NCI-H2196 treated with DMSO at 0.1 percent for 48 hours (cell line): ENCODE data around the gene RPUSD4.

Source experiments
- DNase-seq: peaks from one replicate; lab custom pipeline; 2025; ENCODE audit not compliant: unreplicated experiment; lab: John Stamatoyannopoulos, UW

RPUSD4 gene

GRCh38 chr11:126185259-126186024 lies 26.0 kb downstream of the RPUSD4 start:
- DNase-seq, result no peak

GRCh38 chr11:126182787-126183445 lies 28.5 kb downstream of the RPUSD4 start:
- no peak for DNase-seq

- no peak for DNase-seq
Measured at GRCh38 chr11:126181939-126182730, 29.3 kb downstream of the RPUSD4 start.

- no peak for DNase-seq
Measured at GRCh38 chr11:126176853-126177470, 34.5 kb downstream of the RPUSD4 start.

- no peak for DNase-seq
Measured at GRCh38 chr11:126175393-126175792, 36.1 kb downstream of the RPUSD4 start.

DNA sequence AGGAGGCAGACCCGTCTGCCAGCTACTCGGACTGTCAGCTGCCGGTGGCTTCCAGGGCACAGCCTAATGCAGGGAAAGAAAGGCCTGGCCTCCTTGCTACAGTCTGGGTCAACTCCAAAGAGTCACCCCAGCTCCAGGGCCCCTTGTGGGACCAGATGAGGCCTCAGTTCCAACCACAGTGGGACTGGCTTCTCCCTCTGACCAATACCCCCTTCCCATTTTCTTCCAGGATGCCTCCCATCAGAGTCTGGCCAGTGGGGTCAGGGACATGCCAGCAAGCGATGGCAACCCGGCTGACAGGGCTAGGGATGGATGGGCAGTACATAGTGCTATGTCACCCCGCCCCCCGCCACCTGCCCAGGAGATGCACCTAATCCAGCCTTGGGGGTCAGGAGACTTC lies 36.6 kb downstream of the RPUSD4 start:
- no peak for DNase-seq

DNA sequence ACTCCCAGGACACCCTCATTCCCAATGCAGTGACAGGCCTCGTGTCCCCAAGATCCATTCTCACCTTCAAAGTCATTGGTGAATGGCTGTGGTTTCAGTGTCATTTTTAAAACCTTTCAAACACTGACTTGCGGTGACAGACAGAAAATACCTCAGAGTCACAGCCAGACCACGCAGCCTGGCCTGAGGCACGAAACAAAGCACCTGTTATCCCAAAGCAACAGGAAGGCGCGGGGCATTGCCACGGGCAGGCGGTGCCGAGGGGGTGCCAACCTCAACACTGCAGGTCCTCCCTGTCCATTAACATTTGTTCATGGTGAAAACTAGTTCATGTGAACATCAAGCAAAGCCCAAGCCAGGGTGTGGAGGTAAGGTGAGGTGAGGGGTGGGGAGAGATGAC lies 38.2 kb downstream of the RPUSD4 start:
- DNase-seq, result no peak

DNA sequence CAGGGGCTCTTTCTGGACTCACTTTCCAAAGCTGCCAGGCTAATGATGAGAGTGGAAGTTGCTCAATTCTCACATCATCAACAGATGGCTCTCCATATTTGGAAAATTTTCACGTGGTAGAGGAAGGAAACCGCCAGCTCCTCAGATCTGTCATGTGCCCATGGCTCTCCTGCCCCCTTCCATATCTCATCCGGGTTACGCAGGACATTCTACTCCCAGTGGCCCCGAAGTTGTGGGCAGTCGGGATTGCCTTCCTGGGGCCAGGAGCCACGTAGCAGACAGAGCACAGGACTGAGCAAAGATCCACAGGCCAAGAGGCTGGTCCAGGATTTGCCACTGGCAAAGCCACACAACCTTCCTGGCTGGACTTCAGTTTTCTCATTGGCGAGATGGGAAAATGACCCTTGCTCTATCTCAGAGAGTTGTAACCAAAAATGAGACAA lies 38.8 kb downstream of the RPUSD4 start:
- no peak for DNase-seq

DNA sequence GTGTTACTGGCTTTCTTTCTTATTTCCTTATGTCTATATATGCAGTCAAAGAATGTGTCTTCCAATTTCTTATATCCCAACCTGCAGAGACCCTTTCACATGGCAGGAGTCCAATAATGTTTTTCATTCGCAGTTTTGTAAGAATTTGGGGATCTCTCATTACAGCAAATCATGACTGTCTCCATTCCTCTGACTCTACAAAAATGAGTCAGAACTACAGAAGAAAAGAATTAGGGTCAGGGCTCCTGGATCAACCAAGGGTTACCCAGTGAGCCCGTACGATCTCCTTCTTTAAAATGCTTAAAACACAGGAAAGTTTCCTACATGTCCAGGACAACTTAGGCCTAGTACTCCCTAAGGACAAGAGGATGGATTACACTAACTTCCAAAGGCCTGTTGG lies 42.2 kb downstream of the RPUSD4 start:
- no peak for DNase-seq

DNA sequence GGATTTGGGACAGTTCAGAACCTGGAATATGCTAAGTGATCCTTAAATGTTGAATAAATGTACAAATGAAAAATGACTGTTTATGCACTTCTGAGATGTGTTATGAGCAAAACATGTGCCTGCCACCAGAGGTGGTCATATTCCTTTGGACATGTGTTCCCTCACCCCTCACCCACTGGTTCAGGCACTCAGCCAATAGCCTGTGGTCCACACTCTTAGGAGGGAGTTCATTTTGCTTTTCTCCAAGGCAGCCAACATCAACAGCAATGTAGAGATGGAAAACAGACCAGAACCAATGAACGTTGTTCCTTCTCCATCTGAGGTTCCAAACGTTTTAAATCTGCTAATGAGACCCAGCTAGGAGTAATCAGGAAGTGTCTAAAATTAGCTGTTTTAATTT lies 44.0 kb downstream of the RPUSD4 start:
- no peak for DNase-seq

DNA sequence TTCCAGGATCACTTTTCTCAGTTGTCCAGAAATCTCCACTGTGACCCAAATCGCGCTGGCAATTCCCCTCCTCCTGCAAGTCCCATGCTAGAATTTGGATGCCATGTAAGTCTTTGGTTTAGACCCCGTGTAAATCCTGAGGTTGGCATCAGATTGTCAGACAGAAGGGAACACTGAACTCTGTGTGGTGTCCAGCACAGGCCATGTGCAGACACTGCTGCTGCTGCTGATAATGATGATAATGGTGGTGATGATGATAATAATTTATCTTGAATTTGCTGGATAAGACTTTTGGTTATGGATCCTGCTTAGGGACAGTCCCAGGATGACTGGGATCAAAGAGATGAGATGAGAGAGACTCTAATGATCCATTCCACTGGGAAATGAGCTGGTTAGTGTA lies 45.0 kb downstream of the RPUSD4 start:
- DNase-seq, result no peak

GRCh38 chr11:126165757-126166156 lies 45.7 kb downstream of the RPUSD4 start:
- no peak for DNase-seq

DNA sequence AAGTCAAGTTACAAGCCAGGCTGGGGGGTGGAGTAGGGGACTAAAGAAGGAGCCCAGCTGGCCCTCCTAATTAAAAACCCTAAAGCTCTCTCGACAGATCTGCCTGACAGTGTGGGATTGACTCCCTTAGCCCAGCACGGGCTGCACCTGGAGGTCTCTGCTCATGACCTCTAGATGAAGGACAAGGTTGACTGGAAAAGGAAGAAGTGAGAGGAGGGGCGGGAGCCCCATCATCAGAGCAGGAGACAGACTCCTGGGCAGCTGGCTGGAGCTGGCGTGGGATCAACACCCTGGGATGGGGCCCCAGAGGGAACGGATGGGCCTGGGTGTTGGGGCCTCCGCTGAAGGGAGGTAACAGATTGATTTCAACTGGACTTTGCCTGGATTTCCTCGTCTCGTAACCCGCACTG lies 46.1 kb downstream of the RPUSD4 start:
- DNase-seq, result no peak

DNA sequence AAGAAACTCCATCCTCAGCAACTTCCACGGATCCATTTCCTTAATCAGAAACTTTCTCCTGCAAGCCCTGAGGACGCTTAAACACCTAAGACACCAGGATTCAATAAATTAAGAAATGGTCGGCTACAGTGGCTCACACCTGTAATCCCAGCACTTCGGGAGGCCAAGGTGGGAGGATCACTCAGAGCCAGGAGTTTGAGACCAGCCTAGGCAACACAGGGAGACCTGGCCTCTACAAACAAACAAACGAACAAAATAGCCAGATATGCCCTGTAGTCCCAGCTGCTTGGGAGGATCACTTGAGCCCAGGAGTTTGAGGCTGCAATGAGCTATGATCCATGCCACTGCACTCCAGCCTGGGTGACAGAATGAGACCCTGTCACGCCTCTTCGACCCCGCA lies 46.7 kb downstream of the RPUSD4 start:
- DNase-seq, result no peak

- no peak for DNase-seq
Measured at GRCh38 chr11:126163779-126164178, 47.7 kb downstream of the RPUSD4 start.

- no peak for DNase-seq
Measured at GRCh38 chr11:126163074-126163700, 48.3 kb downstream of the RPUSD4 start.

DNA sequence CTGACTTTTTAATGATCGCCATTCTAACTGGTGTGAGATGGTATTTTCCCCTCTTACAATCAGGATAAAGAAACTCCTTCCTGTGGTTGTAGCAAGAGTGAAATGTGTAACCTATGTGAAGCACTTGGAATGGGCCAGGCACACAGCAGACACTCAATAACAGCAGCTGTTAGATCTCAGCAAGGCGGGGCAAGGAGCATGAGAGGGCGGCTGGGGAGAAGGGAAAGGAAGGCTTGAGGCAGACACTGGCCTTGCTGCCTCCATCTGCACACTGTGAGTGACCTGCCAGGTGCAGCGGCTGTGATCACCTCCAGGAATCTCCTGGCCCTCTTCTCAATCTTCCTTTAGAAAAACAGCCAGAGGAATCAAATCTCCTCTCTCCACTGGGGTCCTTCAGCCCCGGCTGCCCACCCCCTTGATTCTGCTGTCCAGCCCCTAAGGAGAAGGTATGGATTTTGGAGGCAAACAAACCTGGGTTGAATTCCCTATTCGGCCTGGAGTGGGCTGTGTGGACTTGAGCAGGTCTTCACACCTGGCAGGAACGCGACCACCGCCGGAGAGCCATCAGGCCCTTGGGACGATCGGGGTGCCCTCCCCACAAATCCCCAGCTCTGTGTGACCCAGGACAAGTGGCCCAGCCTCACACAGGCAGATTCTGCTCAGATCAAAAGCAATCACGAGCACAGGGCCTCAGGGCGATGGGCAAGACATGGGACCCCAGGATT lies 49.0 kb downstream of the RPUSD4 start:
- DNase-seq, result no peak

DNA sequence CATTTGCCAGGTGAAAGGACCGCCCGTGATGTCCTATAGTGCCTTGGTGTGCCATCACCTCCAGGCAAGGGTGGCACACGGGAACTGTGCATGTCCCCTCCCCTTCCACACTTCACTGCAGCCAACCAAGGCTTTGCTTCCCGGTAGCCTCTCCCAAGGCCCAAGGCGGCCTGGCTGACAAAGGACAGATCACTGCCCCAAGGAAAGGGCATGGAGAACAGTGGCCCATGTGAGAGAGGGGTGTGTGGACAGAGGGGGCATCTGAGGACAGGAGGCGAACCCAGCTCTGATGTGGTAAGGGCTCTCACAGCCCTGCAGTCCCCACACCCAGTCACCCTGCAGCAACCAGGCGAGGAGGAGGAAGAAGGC lies 50.4 kb downstream of the RPUSD4 start:
- no peak for DNase-seq

DNA sequence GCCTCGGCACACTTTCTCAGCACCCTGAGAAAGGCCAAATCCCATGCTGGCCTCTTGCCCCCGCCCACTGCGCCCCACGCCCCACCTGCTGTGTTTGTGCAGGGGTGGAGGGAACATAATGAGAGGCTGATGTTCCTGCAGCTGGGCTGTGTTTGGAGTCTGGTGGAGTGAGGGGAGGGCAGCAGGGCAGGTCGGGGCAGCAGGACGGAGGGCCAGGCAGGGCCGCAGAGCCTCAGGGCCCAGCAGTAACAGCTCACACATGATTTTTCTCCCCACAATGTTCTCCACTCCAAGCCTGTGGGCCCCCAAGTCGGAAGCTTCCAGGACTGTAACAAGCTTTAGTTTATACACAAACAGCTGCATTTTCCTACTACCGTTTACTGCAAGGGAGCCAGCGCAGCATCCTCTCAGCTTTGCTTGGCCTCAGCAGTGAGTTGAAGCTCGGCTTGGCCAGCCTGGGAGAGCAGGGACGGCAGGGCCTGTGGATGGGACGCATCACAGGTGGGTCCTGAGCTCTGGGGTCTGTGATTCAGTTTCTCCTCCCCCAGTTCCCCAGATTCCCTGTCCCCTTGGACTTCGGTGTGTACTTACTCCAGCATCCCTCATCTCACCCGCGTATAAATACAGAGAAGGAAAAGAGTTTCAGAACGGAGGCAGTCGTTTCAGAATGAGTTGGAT lies 51.0 kb downstream of the RPUSD4 start:
- no peak for DNase-seq
